Measurements from ENCODE around the gene IFRD2. TPM values are rescaled to one million over a fixed set of nuclear protein-coding genes. Genes with fewer than 3 reads are reported as not detected.

Gene IFRD2
- total RNA-seq, 1 experiment from 2014 or later = 223 TPM

DNA sequence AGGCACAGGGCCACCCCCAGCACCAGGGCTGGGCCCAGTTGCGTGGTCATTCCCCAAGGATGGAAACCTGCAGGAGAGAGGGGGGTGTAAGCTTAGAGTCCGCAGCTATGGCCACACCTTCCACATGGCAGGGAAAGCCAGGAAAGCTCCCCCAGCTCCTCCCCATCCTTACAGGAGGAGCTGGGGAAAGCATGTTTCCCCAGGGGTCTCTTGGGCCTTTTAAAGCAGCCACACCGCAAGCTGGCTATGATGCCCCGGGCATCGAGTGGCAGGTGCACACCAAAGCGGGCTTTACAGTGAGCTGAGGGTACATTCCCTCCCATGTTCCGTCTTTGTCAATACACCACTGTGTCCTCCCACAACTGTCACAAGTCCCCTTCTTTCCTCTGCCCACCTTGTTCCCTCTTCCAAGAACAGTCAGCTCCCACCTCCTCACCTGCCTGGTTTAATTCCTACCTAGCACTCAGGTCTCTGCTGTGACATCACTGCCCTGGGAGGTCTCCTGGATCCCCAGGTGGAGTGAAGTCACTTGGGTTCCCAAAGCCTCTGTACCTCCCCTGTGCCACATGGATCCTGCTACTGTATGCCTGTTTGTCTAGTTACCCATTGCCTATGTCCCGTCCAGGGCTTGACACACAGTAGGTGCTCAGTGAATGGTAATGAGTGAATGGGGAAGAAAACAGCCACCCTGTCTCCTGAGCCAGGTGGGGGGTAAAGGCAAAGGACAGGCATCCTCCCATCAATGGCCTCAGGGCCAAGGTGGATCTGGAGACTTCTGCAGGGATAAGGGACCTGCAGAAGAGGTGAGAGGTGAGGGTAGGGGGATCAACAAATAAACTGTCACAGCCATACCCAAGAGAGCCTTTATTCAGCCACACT is 3.6 kb upstream of the IFRD2 start:
- no peak for ATAC-seq
- H3K79me2 ChIP-seq (ENCODE audit: low read length) = peaks cover 28% of the 10 kb centered on the region
- DNase-seq = no peak
- H3F3A ChIP-seq (ENCODE audit: low read length, unreplicated experiment) = no peaks in the 10 kb centered on the region
- BruUV-seq (replicated peaks) = no TSS peak
- H3K4me2 ChIP-seq (ENCODE audit: low read length) = no peak overlapping the region
- no peaks in the 10 kb centered on the region for H3K9me2 ChIP-seq (replicated peaks; ENCODE audit: low read length)
- POLR2A ChIA-PET (ENCODE audit: unreplicated experiment) = no interaction called here
- H3K4me3 ChIP-seq (ENCODE audit: low read length) = no peak overlapping the region
- H3K9ac ChIP-seq (ENCODE audit: low read length) = no peak overlapping the region
- CTCF ChIA-PET = no interaction called here
- H3K36me3 ChIP-seq (ENCODE audit: low read depth, low read length) = no peaks in the 10 kb centered on the region
- TF ChIP-seq EZH2phosphoT487 (IDR thresholded peaks at IDR 0.05; ENCODE audit: borderline replicate concordance, low read length) (no peak), EZH2 (IDR thresholded peaks at IDR 0.05; ENCODE audit: low read length, unreplicated experiment) (no peak)
- TF ChIP-seq, protein P1, sequence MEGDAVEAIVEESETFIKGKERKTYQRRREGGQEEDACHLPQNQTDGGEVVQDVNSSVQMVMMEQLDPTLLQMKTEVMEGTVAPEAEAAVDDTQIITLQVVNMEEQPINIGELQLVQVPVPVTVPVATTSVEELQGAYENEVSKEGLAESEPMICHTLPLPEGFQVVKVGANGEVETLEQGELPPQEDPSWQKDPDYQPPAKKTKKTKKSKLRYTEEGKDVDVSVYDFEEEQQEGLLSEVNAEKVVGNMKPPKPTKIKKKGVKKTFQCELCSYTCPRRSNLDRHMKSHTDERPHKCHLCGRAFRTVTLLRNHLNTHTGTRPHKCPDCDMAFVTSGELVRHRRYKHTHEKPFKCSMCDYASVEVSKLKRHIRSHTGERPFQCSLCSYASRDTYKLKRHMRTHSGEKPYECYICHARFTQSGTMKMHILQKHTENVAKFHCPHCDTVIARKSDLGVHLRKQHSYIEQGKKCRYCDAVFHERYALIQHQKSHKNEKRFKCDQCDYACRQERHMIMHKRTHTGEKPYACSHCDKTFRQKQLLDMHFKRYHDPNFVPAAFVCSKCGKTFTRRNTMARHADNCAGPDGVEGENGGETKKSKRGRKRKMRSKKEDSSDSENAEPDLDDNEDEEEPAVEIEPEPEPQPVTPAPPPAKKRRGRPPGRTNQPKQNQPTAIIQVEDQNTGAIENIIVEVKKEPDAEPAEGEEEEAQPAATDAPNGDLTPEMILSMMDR (conservative IDR thresholded peaks at IDR 0.05; ENCODE audit: low read depth, low read length) = no peak
- H2AFZ ChIP-seq (ENCODE audit: low read length) = no peak overlapping the region
- no peaks in the 10 kb centered on the region for H4K20me1 ChIP-seq (ENCODE audit: low read length)
- H3K27me3 ChIP-seq (ENCODE audit: low read length) = no peaks in the 10 kb centered on the region
- no peak overlapping the region for H3K27ac ChIP-seq (ENCODE audit: low read length)
- no peaks in the 10 kb centered on the region for H3K9me3 ChIP-seq (ENCODE audit: low read length)
- peaks cover 26% of the 10 kb centered on the region for H3K4me1 ChIP-seq (ENCODE audit: insufficient read depth, low read length)
- intact Hi-C loops (cut with micrococcal nuclease) = no loop called here

DNA sequence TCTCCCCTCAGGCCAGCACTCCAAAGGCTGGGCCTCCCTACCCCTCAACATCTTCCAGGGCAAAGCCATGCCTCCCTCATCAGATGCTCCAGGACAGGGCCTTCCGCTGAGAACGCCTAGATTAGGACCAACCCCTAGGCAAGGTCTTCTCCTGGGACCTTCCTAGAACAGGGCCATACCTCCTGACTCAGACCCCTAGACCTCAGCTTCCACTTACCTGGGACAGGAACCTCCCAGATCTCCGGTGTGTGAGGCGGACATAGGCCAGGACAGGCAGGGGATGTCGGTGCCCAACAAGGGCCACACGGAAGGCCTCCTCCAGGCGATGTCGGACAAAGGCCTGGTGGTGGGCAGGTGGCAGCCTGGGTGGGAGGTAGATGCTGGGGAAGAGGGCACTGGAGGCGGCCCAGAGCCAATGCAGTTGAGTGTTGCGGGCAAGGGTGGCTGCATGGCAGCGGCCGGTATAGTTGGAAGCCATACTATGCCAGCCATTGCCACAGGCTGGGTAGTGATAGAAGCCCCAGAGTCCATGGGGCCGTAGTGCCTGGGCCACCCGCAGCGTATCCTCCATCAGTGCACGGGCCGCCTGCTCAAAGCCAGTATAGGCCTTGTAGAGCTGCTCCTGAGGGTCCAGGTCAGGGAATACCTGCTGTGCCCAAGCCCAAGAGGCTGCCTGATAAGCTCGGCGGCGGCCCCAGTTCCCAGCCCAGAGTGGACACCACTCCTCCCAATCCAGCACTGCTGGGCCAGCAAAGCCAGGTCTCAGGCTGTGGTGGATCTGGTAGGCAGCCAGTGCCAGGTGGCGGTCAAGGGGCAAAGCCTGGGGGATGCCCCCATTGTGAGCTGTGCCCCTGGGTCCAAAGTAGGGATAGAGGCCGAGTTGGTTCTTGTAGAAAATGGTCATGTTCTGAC is 2.5 kb upstream of the IFRD2 start:
- Histone ChIP-seq H3K36me3 (ENCODE audit: low read depth, low read length) (peaks cover 9% of the 10 kb centered on the region), H3K27me3 (ENCODE audit: low read length) (no peaks in the 10 kb centered on the region), H3K4me1 (ENCODE audit: insufficient read depth, low read length) (peaks cover 17% of the 10 kb centered on the region), H3K9me2 (replicated peaks; ENCODE audit: low read length) (no peaks in the 10 kb centered on the region), H3K9me3 (ENCODE audit: low read length) (no peaks in the 10 kb centered on the region), H3K4me3 (ENCODE audit: low read length) (no peak overlapping the region), H4K20me1 (ENCODE audit: low read length) (no peaks in the 10 kb centered on the region), H3K79me2 (ENCODE audit: low read length) (peaks cover 36% of the 10 kb centered on the region), H3K9ac (ENCODE audit: low read length) (no peak overlapping the region), H3F3A (ENCODE audit: low read length, unreplicated experiment) (peaks cover 4% of the 10 kb centered on the region), H3K4me2 (ENCODE audit: low read length) (no peak overlapping the region), H2AFZ (ENCODE audit: low read length) (no peak overlapping the region), H3K27ac (ENCODE audit: low read length) (no peak overlapping the region)
- POLR2A ChIA-PET (ENCODE audit: unreplicated experiment) = no interaction called here
- intact Hi-C loops (cut with micrococcal nuclease) = no loop called here
- BruUV-seq (replicated peaks) = no TSS peak
- CTCF ChIA-PET = no interaction called here
- ATAC-seq (no peak), DNase-seq (no peak)
- TF ChIP-seq EZH2 (IDR thresholded peaks at IDR 0.05; ENCODE audit: low read length, unreplicated experiment) (no peak), EZH2phosphoT487 (IDR thresholded peaks at IDR 0.05; ENCODE audit: borderline replicate concordance, low read length) (no peak)
- TF ChIP-seq, protein P1 (conservative IDR thresholded peaks at IDR 0.05; ENCODE audit: low read depth, low read length) = no peak
